IMR-90 (cell line): ENCODE results near the gene IKZF4. TPM values are rescaled to one million over a fixed set of nuclear protein-coding genes. Genes with fewer than 3 reads are reported as not detected.
A peak's percentile ranks its signal among the peaks of the same experiment; 100 is the strongest.

Source experiments
- ATAC-seq: fragments of 200-7000 bp; cut with Tn5 transposase; 2 replicates; pipeline ENCODE4 v1.9.1; 2020; ENCODE audit warnings: low read depth, mild to moderate bottlenecking, moderate library complexity
- BruUV-seq: library from RNA; stranded (reverse); fragments of 400-500 nt; replicated peaks from 2 replicates; lab custom pipeline; 2021; lab: Mats Ljungman, UMichigan
- CTCF ChIA-PET: fragments of 300-600 bp; formaldehyde crosslinking; extraction: SDS; loops from one replicate; lab custom pipeline; 2021; ENCODE audit warnings: antibody characterized with exemption; lab: Yijun Ruan, JAX
- POLR2A ChIA-PET: fragments of 300-600 bp; sonication (Branson Sonifier 250); formaldehyde crosslinking; loops from one replicate; lab custom pipeline; 2022; ENCODE audit warnings: antibody characterized with exemption; ENCODE audit not compliant: unreplicated experiment; lab: Charles Lee
- DNase-seq: peaks from one replicate; pipeline ENCODE4 v3.0.0; 2013
- H2AFZ ChIP-seq: replicated peaks from 2 replicates; pipeline ENCODE3; 2013; ENCODE audit warnings: low read length, mild to moderate bottlenecking; ENCODE audit not compliant: poor library complexity
- H2AK5ac ChIP-seq: 2 replicates; pipeline ENCODE4 v1.6.1; 2013; ENCODE audit warnings: low read depth, low read length, inconsistent platforms
- H2AK9ac ChIP-seq: replicated peaks from 2 replicates; pipeline ENCODE3; 2013; ENCODE audit warnings: mild to moderate bottlenecking, low read depth, low read length, moderate library complexity; ENCODE audit not compliant: poor library complexity
- H2BK120ac ChIP-seq: 2 replicates; pipeline ENCODE4 v1.6.1; 2013; ENCODE audit warnings: low read depth, low read length, inconsistent platforms
- H2BK15ac ChIP-seq: 3 replicates; pipeline ENCODE4 v1.6.1; 2013; ENCODE audit warnings: low read depth, low read length, inconsistent platforms
- H2BK20ac ChIP-seq: 2 replicates; pipeline ENCODE4 v1.6.1; 2013; ENCODE audit warnings: low read depth, mild to moderate bottlenecking, inconsistent platforms, low read length, moderate library complexity
- H2BK5ac ChIP-seq: 2 replicates; pipeline ENCODE4 v1.6.1; 2013; ENCODE audit warnings: mild to moderate bottlenecking, low read depth, low read length, inconsistent platforms; ENCODE audit not compliant: poor library complexity, severe bottlenecking
- H3K14ac ChIP-seq: replicated peaks from 2 replicates; pipeline ENCODE4 v1.6.1; 2013; ENCODE audit warnings: low read depth, low read length, inconsistent platforms
- H3K18ac ChIP-seq: 2 replicates; pipeline ENCODE4 v1.6.1; 2013; ENCODE audit warnings: low read depth, low read length, control low read depth
- H3K23ac ChIP-seq: 2 replicates; pipeline ENCODE4 v1.6.1; 2013; ENCODE audit warnings: low read depth, low read length, inconsistent platforms
- H3K27ac ChIP-seq: 2 replicates; pipeline ENCODE4 v1.5.1; 2013; ENCODE audit warnings: mild to moderate bottlenecking, control low read depth, low read length; ENCODE audit not compliant: insufficient read depth
- H3K27me3 ChIP-seq: 2 replicates; pipeline ENCODE4 v1.6.1; 2013; ENCODE audit warnings: low read length; ENCODE audit not compliant: control insufficient read depth, insufficient read depth
- H3K36me3 ChIP-seq: 2 replicates; pipeline ENCODE4 v1.6.1; 2013; ENCODE audit warnings: low read length, mixed read lengths; ENCODE audit not compliant: control insufficient read depth, insufficient read depth
- H3K4ac ChIP-seq: 2 replicates; pipeline ENCODE4 v1.6.1; 2013; ENCODE audit warnings: low read depth, low read length, inconsistent platforms
- H3K4me1 ChIP-seq: 2 replicates; pipeline ENCODE4 v1.6.1; 2013; ENCODE audit warnings: low read length, mixed read lengths; ENCODE audit not compliant: control insufficient read depth, insufficient read depth
- H3K4me2 ChIP-seq: 2 replicates; pipeline ENCODE4 v1.6.1; 2013; ENCODE audit warnings: low read depth, mild to moderate bottlenecking, control low read depth, low read length, moderate library complexity
- H3K4me3 ChIP-seq: 2 replicates; pipeline ENCODE4 v1.5.1; 2013; ENCODE audit warnings: low read depth, mild to moderate bottlenecking, control low read depth, low read length, moderate library complexity; ENCODE audit not compliant: insufficient read depth
- H3K56ac ChIP-seq: 2 replicates; pipeline ENCODE4 v1.6.1; 2013; ENCODE audit warnings: low read length, inconsistent platforms; ENCODE audit not compliant: insufficient read depth; ENCODE audit errors: extremely low read depth
- H3K79me1 ChIP-seq, 2 experiments: 2 replicates each; pipeline ENCODE4 v1.6.1; 2013; ENCODE audit warnings: low read length in 2 of 2, inconsistent platforms in 1 of 2, low read depth in 1 of 2
- H3K9ac ChIP-seq: 2 replicates; pipeline ENCODE4 v1.6.1; 2013; ENCODE audit warnings: low read depth, low read length, control low read depth
- H3K9me1 ChIP-seq: 2 replicates; pipeline ENCODE4 v1.6.1; 2013; ENCODE audit warnings: low read length, inconsistent platforms; ENCODE audit not compliant: insufficient read depth
- H3K9me3 ChIP-seq: 2 replicates; pipeline ENCODE4 v1.6.1; 2013; ENCODE audit warnings: low read length; ENCODE audit not compliant: control insufficient read depth, insufficient read depth
- H4K20me1 ChIP-seq: 2 replicates; pipeline ENCODE4 v1.6.1; 2013; ENCODE audit warnings: low read length, inconsistent platforms; ENCODE audit not compliant: insufficient read depth
- H4K5ac ChIP-seq: 2 replicates; pipeline ENCODE4 v1.6.1; 2013; ENCODE audit warnings: mild to moderate bottlenecking, low read depth, low read length, control low read depth
- H4K8ac ChIP-seq, 2 experiments: 2 replicates each; pipeline ENCODE4 v1.6.1; 2013; ENCODE audit warnings: low read depth in 2 of 2, low read length in 2 of 2, control low read depth in 1 of 2, inconsistent platforms in 1 of 2
- H4K91ac ChIP-seq: 2 replicates; pipeline ENCODE4 v1.6.1; 2013; ENCODE audit warnings: low read depth, low read length, inconsistent platforms; ENCODE audit not compliant: insufficient read depth
- BHLHE40 ChIP-seq: fragments of 150-350 bp; IDR thresholded peaks from 2 replicates; pipeline ENCODE4 v1.6.1; 2016; ENCODE audit warnings: mild to moderate bottlenecking, low read depth, low read length
- CEBPB ChIP-seq: IDR thresholded peaks from 2 replicates; pipeline ENCODE4 v1.6.1; 2012; ENCODE audit warnings: low read depth, low read length, improper control_type of control experiment
- CHD1 ChIP-seq: IDR thresholded peaks from 2 replicates; pipeline ENCODE4 v1.6.1; 2012; ENCODE audit warnings: low read depth, low read length, improper control_type of control experiment
- FOS ChIP-seq: fragments of 150-350 bp; IDR thresholded peaks from 2 replicates; pipeline ENCODE4 v1.6.1; 2016; ENCODE audit warnings: low read depth, low read length
- MAZ ChIP-seq: IDR thresholded peaks from 2 replicates; pipeline ENCODE4 v1.6.1; 2012; ENCODE audit warnings: low read depth, mild to moderate bottlenecking, low read length, improper control_type of control experiment, moderate library complexity, borderline replicate concordance
- MXI1 ChIP-seq: IDR thresholded peaks from 2 replicates; pipeline ENCODE4 v1.6.1; 2012; ENCODE audit warnings: low read depth, mild to moderate bottlenecking, low read length, moderate library complexity, borderline replicate concordance
- NFE2L2 ChIP-seq: fragments of 150-350 bp; IDR thresholded peaks from 2 replicates; pipeline ENCODE4 v1.6.1; 2016; ENCODE audit warnings: low read depth, mild to moderate bottlenecking, low read length
- POLR2A ChIP-seq: IDR thresholded peaks from 2 replicates; pipeline ENCODE4 v1.6.1; 2012; ENCODE audit warnings: mild to moderate bottlenecking, low read depth, low read length
- RAD21 ChIP-seq: IDR thresholded peaks from 2 replicates; pipeline ENCODE4 v1.6.1; 2012; ENCODE audit warnings: low read length, improper control_type of control experiment
- SMC3 ChIP-seq: fragments of 150-350 bp; IDR thresholded peaks from 2 replicates; pipeline ENCODE4 v1.6.1; 2016; ENCODE audit warnings: low read depth, mild to moderate bottlenecking, antibody characterized with exemption, low read length, moderate library complexity
- WGBS, 2 experiments: methylation state at CpG; one replicate each; pipeline versions ENCODE4 v1.1.5 to v1.1.7; 2013; ENCODE audit warnings: missing lambda C conversion rate in 2 of 2; ENCODE audit not compliant: insufficient read length in 1 of 2; ENCODE audit errors: extremely low coverage in 2 of 2; 5-methylcytosine and 5-hydroxymethylcytosine counted together
- dilution Hi-C: fragments of 300-500 bp; cut with HindIII; formaldehyde crosslinking; loops from one replicate; pipeline ENCODE4 v1.14.3; 2018; ENCODE audit warnings: low sequenced_read_pairs; ENCODE audit not compliant: unreplicated experiment
- in situ Hi-C: fragments of 300-500 bp; cut with MboI; formaldehyde crosslinking; loops from 3 replicates; pipeline ENCODE4 v1.14.3; 2019; ENCODE audit warnings: low sequenced_read_pairs, inconsistent platforms, mixed read lengths
- intact Hi-C: fragments of 100-400 bp; cut with micrococcal nuclease; formaldehyde crosslinking; loops from 2 replicates; pipeline ENCODE4 v1.10.0; 2022
- polyA plus RNA-seq, 3 experiments: library from polyadenylated mRNA; depleted of rRNA; stranded (reverse); fragments of >200 nt; gene quantifications; 2 replicates each; pipeline ENCODE4 v1.2.3, GENCODE V29; 2012; ENCODE audit warnings: low replicate concordance in 1 of 3
- total RNA-seq: library from RNA; depleted of rRNA; stranded (reverse); fragments of >200 nt; gene quantifications from 2 replicates; pipeline ENCODE4 v1.2.3, GENCODE V29; 2012
- TF ChIP-seq, protein P1 (sequence below): conservative IDR thresholded peaks from 2 replicates; pipeline ENCODE4 v1.5.1; 2012; ENCODE audit warnings: mild to moderate bottlenecking, low read depth, low read length, improper control_type of control experiment
- TF ChIP-seq, protein P2 (sequence below): fragments of 150-350 bp; IDR thresholded peaks from 2 replicates; pipeline ENCODE4 v1.6.1; 2016; ENCODE audit warnings: low read depth, mild to moderate bottlenecking, low read length, moderate library complexity, borderline replicate concordance
- TF ChIP-seq, protein P3 (sequence below): fragments of 150-350 bp; IDR thresholded peaks from 2 replicates; pipeline ENCODE4 v1.6.1; 2017; ENCODE audit warnings: mild to moderate bottlenecking, antibody characterized with exemption, low read length, low read depth

IKZF4 gene
- total and polyA plus RNA-seq, 2 of the 4 experiments (the other 2 are of a cell fraction), result 1.8 to 7.1 TPM

GRCh38 chr12:56041552-56042429 is 20.9 kb downstream of the IKZF4 start, which contains the start of gene RPS26:
Gene RPS26 (plus strand): TSS chr12:56041918. CDS start chr12:56042167, 249 bp downstream.
- POLR2A ChIA-PET, result no interaction called here
- in situ Hi-C loops, result no loop called here
- TF ChIP-seq, protein P1, sequence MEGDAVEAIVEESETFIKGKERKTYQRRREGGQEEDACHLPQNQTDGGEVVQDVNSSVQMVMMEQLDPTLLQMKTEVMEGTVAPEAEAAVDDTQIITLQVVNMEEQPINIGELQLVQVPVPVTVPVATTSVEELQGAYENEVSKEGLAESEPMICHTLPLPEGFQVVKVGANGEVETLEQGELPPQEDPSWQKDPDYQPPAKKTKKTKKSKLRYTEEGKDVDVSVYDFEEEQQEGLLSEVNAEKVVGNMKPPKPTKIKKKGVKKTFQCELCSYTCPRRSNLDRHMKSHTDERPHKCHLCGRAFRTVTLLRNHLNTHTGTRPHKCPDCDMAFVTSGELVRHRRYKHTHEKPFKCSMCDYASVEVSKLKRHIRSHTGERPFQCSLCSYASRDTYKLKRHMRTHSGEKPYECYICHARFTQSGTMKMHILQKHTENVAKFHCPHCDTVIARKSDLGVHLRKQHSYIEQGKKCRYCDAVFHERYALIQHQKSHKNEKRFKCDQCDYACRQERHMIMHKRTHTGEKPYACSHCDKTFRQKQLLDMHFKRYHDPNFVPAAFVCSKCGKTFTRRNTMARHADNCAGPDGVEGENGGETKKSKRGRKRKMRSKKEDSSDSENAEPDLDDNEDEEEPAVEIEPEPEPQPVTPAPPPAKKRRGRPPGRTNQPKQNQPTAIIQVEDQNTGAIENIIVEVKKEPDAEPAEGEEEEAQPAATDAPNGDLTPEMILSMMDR, result peak; percentile 53
- TF ChIP-seq POLR2A (peak; percentile 99), RAD21 (peak; percentile 65), CEBPB (0 out of 2 replicates have a peak, but pooled peaks have one; percentile 3), FOS (no peak), MAZ (0 out of 2 replicates have a peak, but pooled peaks have one; percentile 45), SMC3 (peak; percentile 49), BHLHE40 (peak; percentile 30; the same call in 1 of the 2 replicates), NFE2L2 (no peak), CHD1 (peak; percentile 21; the same call in 1 of the 2 replicates), MXI1 (no peak)
- TF ChIP-seq, protein P2, sequence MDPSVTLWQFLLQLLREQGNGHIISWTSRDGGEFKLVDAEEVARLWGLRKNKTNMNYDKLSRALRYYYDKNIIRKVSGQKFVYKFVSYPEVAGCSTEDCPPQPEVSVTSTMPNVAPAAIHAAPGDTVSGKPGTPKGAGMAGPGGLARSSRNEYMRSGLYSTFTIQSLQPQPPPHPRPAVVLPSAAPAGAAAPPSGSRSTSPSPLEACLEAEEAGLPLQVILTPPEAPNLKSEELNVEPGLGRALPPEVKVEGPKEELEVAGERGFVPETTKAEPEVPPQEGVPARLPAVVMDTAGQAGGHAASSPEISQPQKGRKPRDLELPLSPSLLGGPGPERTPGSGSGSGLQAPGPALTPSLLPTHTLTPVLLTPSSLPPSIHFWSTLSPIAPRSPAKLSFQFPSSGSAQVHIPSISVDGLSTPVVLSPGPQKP, result no peak
- TF ChIP-seq, protein P3, sequence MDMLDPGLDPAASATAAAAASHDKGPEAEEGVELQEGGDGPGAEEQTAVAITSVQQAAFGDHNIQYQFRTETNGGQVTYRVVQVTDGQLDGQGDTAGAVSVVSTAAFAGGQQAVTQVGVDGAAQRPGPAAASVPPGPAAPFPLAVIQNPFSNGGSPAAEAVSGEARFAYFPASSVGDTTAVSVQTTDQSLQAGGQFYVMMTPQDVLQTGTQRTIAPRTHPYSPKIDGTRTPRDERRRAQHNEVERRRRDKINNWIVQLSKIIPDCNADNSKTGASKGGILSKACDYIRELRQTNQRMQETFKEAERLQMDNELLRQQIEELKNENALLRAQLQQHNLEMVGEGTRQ, result no peak

More at GRCh38 chr12:56041552-56042429, 20.9 kb downstream of the IKZF4 start, which contains the start of gene RPS26:
- Histone ChIP-seq H2BK20ac (peak within 1 kb of the TSS; percentile 95; the same call in 1 of the 2 replicates), H2AK5ac (peak within 1 kb of the TSS; percentile 82), H3K9me3 (no peaks in the 10 kb centered on the region), H4K91ac (peak within 1 kb of the TSS; percentile 96), H4K20me1 (peaks cover 28% of the 10 kb centered on the region), H3K9me1 (no peaks in the 10 kb centered on the region), H3K23ac (peak within 1 kb of the TSS; percentile 99), H3K18ac (peak within 1 kb of the TSS; percentile 91), H2BK5ac (peak within 1 kb of the TSS; percentile 96), H3K9ac (peak within 1 kb of the TSS; percentile 97), H3K36me3 (peaks cover 26% of the 10 kb centered on the region), H3K4me1 (no peaks in the 10 kb centered on the region; the same call in 1 of the 2 replicates), H2BK120ac (peak within 1 kb of the TSS; percentile 99), H2AK9ac (peak within 1 kb of the TSS; percentile 100), H3K4me3 (peak within 1 kb of the TSS; percentile 93), H3K27me3 (no peaks in the 10 kb centered on the region), H3K4ac (peak within 1 kb of the TSS; percentile 96), H3K56ac (peak within 1 kb of the TSS; percentile 100), H3K27ac (peak within 1 kb of the TSS; percentile 90), H4K8ac (peak within 1 kb of the TSS; percentile 80 to 99), H3K4me2 (peak within 1 kb of the TSS; percentile 99), H2AFZ (peak within 1 kb of the TSS; percentile 91), H3K14ac (peak within 1 kb of the TSS; percentile 99), H4K5ac (peak within 1 kb of the TSS; percentile 88), H3K79me1 (peaks cover 9 to 38% of the 10 kb centered on the region in 2 experiments), H2BK15ac (peak within 1 kb of the TSS; percentile 95; the same call in 2 of the 3 replicates)
- no TSS peak for BruUV-seq
- CTCF ChIA-PET, result interaction anchor here (1.5 kb wide), 1 partner anchor 304 kb away, joined by 5 read pairs; no protein-coding TSS in a partner anchor
- DNase-seq (peak; percentile 100), ATAC-seq (peak; percentile 88)
- WGBS, 2 experiments, result 5% methylated on average over 7 of the region's 50 CpGs; no CpG with 5 or more reads in 1 of the 2 experiments
- dilution Hi-C loops (no loop called here), intact Hi-C loops (loop anchor here (1.0 to 10.0 kb wide), 3 partner anchors 45 to 304 kb away; partner anchors contain the start of genes ORMDL2 and SARNP)
